GM15510 (cell line): ENCODE measurements around the gene LLGL1.

ENCODE experiments used
- POLR2A ChIP-seq: IDR thresholded peaks from 3 replicates; pipeline ENCODE4 v1.6.1; 2011; ENCODE audit warnings: borderline replicate concordance; ENCODE audit not compliant: insufficient read length; ENCODE audit errors: extremely low read depth

LLGL1 gene

GRCh38 chr17:18291718-18292540 is 66.5 kb downstream of the LLGL1 start:
- TF ChIP-seq POLR2A, result no peak
